GM12891 (cell line): ENCODE measurements around the gene ST6GALNAC6.
"Not testable (repeated sequence)": the region's sequence is repeated elsewhere in the genome, so short reads cannot be mapped to it uniquely, and the experiment has no call there.

Experiments
- DNase-seq: peaks from one replicate; pipeline ENCODE4 v3.0.0; 2011; ENCODE audit warnings: low spot score; ENCODE audit not compliant: insufficient read length
- FAIRE-seq: peaks from 2 replicates; lab custom pipeline; 2011; peaks lifted over from hg19 to GRCh38; lab: Jason Lieb, UNC
- PAX5 ChIP-seq: IDR thresholded peaks from 2 replicates; pipeline ENCODE4 v1.6.1; 2011; ENCODE audit warnings: low read length, moderate library complexity, mild to moderate bottlenecking; ENCODE audit not compliant: insufficient read depth, severe bottlenecking
- POLR2A ChIP-seq: IDR thresholded peaks from 2 replicates; pipeline ENCODE4 v1.6.1; 2011; ENCODE audit warnings: low read depth, low read length, control low read depth
- POLR2AphosphoS5 ChIP-seq: IDR thresholded peaks from 2 replicates; pipeline ENCODE4 v1.6.1; 2011; ENCODE audit warnings: low read depth, low read length, control low read depth
- POU2F2 ChIP-seq: IDR thresholded peaks from 2 replicates; pipeline ENCODE4 v1.6.1; 2011; ENCODE audit warnings: low read depth, mild to moderate bottlenecking, control low read depth, low read length, moderate library complexity
- SPI1 ChIP-seq: IDR thresholded peaks from 2 replicates; pipeline ENCODE4 v1.6.1; 2011; ENCODE audit warnings: low read depth, low read length, control low read depth
- TAF1 ChIP-seq: IDR thresholded peaks from 2 replicates; pipeline ENCODE4 v1.6.1; 2011; ENCODE audit warnings: low read depth, low read length, control low read depth

Gene ST6GALNAC6

DNA sequence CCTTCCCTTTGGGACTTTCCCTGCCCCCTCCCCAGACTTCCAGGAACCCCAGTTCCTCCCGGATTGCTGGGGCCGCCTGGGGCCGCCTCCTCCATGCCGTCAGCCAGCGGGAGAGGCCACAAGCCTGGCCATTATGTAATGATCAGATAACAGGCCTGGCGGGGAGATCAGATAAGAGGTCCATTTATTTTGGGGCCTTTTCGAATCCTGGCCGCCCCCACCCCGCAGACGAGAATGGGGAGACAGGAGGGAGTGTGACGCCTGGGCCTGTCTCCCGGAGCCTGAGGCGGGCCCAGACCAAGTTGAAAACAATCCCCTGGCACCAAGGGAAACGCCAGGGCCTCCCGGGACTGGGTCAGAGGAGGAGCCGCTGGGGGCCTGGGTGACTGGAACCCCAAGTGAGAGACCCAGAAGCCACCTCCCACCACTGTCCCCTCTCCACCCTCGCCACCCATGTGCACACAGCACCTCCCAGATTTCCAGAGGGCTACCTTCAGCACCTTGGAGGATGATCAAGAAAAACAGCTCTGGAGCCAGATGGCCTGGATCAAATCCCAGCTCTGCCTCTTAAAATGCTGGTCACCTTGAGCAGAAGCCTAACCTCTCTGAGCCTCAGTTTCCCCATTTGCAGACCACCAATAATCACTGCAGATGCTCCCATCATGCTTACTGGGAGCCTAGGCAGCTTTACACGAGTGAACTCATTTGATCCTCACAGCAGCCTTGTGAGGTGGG, 52.8 kb downstream of the ST6GALNAC6 start:
- DNase-seq (no peak), FAIRE-seq (no peak)
- TF ChIP-seq POLR2AphosphoS5 (no peak), POLR2A (no peak), POU2F2 (no peak), PAX5 (no peak), SPI1 (no peak), TAF1 (no peak)

DNA sequence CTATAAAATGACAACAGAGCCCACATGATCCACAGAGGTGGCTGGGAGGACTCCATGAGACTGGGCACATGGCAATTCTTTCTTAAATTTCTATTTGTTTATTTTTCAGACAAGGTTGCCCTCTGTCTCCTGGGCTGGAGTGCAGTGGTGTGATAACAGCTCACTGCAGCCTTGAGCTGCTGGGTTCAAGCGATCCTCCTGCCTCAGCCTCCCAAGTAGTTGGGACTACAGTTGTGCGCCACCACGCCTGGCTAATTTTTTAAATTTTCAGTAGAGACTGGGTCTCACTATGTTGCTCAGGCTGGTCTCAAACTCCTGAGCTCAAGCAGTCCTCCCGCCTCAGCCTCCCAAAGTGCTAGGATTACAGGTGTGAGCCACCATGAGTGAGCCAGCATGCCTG, 53.8 kb downstream of the ST6GALNAC6 start:
- not testable (repeated sequence) for FAIRE-seq, DNase-seq

DNA sequence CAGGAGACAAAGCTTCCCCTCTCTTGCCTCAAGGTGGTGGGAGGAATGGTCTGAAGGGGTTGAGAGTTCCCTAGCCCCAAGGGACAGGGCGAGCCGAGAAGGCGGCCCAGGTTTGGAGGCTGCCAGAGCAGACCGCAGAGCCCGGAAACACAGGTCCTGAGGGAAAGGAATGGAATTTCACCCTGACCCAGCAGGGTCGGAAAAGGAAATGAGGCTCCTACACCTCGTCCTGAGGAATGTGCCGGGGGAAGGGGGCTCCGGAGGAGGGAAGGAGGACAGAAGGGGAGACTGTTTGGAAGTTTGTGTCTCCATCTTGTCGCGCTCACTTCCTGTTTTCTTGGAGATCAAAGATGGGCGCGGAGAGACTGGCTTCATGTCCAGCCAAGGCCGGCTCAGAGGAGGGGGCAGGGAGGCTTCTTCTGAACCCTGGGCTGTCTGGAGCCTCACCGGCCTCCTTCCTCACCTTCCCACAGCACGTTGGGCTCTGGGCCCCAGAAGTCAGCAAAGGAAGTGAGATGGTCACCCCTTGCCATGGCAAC, 54.5 kb downstream of the ST6GALNAC6 start:
- DNase-seq (no peak), FAIRE-seq (no peak)
- TF ChIP-seq POLR2A (no peak), PAX5 (no peak)

DNA sequence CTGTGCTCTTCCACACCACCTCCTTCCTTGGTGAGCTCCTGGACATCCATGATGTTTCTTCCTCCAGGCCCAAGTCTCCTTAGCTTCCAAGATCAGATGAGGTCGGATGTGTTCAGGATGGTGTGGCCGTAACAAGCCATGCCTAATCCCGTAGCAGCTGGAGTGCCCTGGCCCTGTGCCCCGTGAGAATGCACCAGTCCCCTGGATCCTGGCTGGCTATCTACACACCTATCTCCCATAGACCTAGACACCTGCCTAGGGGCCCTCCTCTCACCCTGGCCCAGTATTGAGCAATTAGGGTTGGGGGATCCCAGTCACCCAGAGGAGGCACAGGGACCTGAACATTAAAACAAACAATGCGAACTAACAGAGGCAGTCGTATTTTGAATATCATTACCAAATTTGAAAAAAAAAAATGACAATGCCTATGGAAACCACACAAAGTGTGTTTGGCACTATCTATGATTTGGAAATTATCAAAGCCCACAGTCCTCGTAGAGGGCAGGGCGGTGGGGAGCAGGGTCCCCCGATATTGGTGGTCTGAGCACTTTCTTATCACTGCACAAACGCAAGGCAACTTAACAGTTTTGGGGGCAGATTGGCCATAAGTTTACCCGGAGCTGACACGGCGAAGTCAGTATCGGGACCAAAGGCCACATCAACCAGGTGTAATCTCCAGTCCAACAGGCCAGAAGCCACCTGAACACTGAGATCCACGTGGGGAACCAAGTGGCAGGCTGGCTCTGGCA, 58.1 kb downstream of the ST6GALNAC6 start:
- no peak for DNase-seq
- FAIRE-seq = no peak
- no peak for TF ChIP-seq POU2F2
- TF ChIP-seq POLR2A = no peak
- TF ChIP-seq PAX5 = no peak
- TF ChIP-seq POLR2AphosphoS5 = no peak
- TF ChIP-seq TAF1 = no peak
- TF ChIP-seq SPI1 = no peak

DNA sequence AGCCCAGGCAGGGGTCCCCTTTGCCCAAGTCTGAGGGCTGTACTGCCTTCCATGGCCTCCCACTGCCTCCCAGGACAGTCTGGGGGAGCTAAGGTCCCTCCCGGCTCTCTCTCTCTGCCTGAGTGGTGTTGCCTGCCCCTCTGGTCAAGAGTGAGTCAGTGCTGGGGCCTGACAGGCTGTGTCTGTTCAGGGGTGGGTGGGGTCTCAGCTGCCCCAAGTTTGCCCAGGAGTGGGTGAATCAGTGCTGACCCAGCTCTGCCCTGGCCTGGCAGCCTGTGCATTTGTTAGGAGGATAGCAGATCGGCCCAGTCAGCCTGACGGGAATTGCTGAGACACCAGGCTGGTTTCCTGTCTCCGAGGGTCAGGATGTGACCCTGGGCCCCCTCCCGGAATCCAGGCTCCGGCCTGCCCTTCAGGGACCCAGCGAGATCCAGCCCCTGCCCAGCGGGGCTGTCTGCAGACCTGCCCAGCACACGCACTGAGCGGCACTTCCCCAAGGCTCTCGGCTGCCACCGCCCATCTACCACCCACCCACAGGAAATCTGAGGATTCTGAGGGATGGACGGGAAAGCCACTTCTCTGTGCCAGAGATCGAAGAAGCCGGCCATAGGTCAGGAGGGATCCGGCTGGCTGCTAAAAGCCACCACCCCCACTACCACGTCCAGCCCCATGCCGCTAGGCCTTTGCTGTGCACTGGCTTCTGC, 60.9 kb downstream of the ST6GALNAC6 start:
- TF ChIP-seq POU2F2 (no peak), PAX5 (no peak), POLR2AphosphoS5 (no peak), TAF1 (no peak)
- no peak for DNase-seq
- no peak for FAIRE-seq

DNA sequence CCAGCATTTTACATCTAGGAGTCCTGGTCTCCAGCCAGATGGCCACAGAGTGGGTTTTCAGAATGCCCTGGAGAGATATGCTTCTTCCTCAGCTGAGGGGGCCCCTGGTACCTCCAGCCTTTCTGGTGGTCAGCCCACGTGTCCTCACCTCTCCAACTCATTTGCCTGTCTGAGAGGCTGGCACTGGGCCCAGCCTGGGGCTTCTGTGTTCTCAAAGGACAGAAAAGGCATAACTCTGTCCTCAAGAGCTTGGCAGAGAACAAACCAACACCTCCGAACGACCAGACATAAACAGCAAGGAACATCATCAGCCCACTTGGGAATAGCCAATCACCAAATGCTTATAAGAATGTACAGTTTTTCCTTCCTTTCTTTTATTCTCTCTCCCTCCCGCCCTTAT, 62.1 kb downstream of the ST6GALNAC6 start:
- DNase-seq (no peak), FAIRE-seq (no peak)

DNA sequence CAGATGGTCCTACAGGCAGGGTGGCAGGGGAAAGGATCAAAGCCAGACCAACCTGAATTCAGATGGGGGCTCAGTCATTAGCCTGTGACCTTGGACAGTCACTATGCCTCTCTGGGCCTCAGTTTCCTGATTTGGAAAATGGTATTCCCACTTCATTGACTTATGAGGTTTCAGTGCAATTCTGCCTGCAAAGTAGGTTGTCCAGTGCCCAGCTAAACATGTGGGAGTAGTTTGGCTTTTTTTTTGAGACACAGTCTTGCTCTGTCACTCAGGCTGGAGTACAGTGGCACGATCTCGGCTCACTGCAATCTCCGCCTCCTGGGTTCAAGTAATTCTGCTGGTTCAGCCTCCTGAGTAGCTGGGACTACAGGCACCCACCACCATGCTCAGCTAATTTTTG, 62.8 kb downstream of the ST6GALNAC6 start:
- not testable (repeated sequence) for FAIRE-seq

More for the DNA sequence above, 62.1 kb downstream of the ST6GALNAC6 start:
- TF ChIP-seq SPI1 = no peak
- TF ChIP-seq POU2F2 = no peak
- TF ChIP-seq TAF1 = no peak
- TF ChIP-seq PAX5 = no peak
- TF ChIP-seq POLR2A = no peak
- TF ChIP-seq POLR2AphosphoS5 = no peak

DNA sequence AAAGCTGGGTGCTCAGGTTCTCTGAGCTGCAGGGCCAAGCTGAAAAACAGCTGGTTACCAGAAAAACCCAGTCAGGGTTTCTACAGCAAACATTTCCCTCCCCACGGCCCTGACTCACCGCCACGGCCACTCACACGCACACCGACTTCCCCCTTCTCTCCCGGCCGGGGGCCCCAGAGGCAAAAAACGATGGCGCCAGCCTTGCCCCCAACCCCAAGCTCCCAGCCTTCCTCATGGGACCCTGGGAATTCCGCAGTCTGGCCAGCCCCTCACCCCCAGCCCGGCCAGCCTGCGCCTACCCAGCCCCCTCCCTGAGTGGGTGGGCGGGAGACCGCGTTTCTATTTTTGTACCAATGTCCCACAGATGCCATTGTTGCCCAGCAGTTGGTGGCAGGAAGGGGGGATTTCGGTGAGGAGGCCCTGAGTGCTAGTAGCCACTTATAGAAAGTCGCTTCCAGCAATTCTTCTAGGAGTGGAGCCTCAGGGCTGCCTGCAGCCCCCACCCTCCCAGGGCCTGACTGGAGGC, 63.3 kb downstream of the ST6GALNAC6 start:
- TF ChIP-seq PAX5 = no peak
- no peak for TF ChIP-seq POLR2AphosphoS5
- TF ChIP-seq POU2F2 = no peak
- TF ChIP-seq TAF1 = no peak
- no peak for TF ChIP-seq POLR2A
- no peak for TF ChIP-seq SPI1
- no peak for FAIRE-seq
- no peak for DNase-seq

More for the DNA sequence above, 62.8 kb downstream of the ST6GALNAC6 start:
- not testable (repeated sequence) for DNase-seq
